Stimulated activated naive CD8-positive, alpha-beta T cell treated with anti-CD3 and anti-CD28 coated beads, Interleukin-15, Interleukin-2, amounts not matched to agents 100 U/mL and 50 U/mL, for 24 hours (primary cell): ENCODE data around the gene CYP1A1.
"Not testable (repeated sequence)": the region's sequence is repeated elsewhere in the genome, so short reads cannot be mapped to it uniquely, and the experiment has no call there.

Experiments used
- ATAC-seq: fragments of 150-1000 bp; cut with Tn5 transposase; one replicate; pipeline ENCODE4 v1.10.0; 2021
- DNase-seq: peaks from one replicate; pipeline ENCODE4 v3.0.0; 2021

The CYP1A1 gene

GRCh38 chr15:74725225-74725774 lies at the start of gene CYP1A1:
Gene CYP1A1 (minus strand): TSS chr15:74725528. CDS start chr15:74723097, 2,431 bp downstream.
- DNase-seq (peak; percentile 28), ATAC-seq (no peak)

- DNase-seq (no peak), ATAC-seq (no peak)
These were observed 48.5 kb upstream of the CYP1A1 start for GRCh38 chr15:74773731-74774252.

GRCh38 chr15:74773329-74773728 lies 48.0 kb upstream of the CYP1A1 start:
- DNase-seq, result no peak
- ATAC-seq, result no peak

- ATAC-seq (no peak), DNase-seq (no peak)
These were observed 45.0 kb upstream of the CYP1A1 start for GRCh38 chr15:74770211-74770903.

GRCh38 chr15:74769463-74770025 lies 44.2 kb upstream of the CYP1A1 start:
- no peak for ATAC-seq
- DNase-seq, result no peak

GRCh38 chr15:74768771-74769342 lies 43.5 kb upstream of the CYP1A1 start:
- ATAC-seq (peak; percentile 41), DNase-seq (peak; percentile 78)

- ATAC-seq, result no peak
- no peak for DNase-seq
These were observed 42.9 kb upstream of the CYP1A1 start for GRCh38 chr15:74768099-74768770.

- DNase-seq, result no peak
- ATAC-seq, result no peak
These were observed 42.1 kb upstream of the CYP1A1 start for GRCh38 chr15:74767167-74768098.

GRCh38 chr15:74763416-74763815 lies 38.1 kb upstream of the CYP1A1 start:
- no peak for ATAC-seq

GRCh38 chr15:74762791-74763150 lies 37.4 kb upstream of the CYP1A1 start:
- ATAC-seq, result no peak
- DNase-seq, result no peak

More at GRCh38 chr15:74763416-74763815, 38.1 kb upstream of the CYP1A1 start:
- DNase-seq, result no peak

- no peak for DNase-seq
- no peak for ATAC-seq
These were observed 33.4 kb upstream of the CYP1A1 start for GRCh38 chr15:74758736-74759135.

- DNase-seq, result no peak
- ATAC-seq, result no peak
These were observed 29.4 kb upstream of the CYP1A1 start for GRCh38 chr15:74754593-74755215.

GRCh38 chr15:74752531-74752930 lies 27.2 kb upstream of the CYP1A1 start:
- DNase-seq (no peak), ATAC-seq (no peak)

GRCh38 chr15:74752011-74752410 lies 26.7 kb upstream of the CYP1A1 start:
- ATAC-seq, result no peak
- DNase-seq, result no peak

- ATAC-seq (no peak), DNase-seq (no peak)
These were observed 25.4 kb upstream of the CYP1A1 start for GRCh38 chr15:74750751-74751150.

- no peak for DNase-seq
- no peak for ATAC-seq
These were observed 24.5 kb upstream of the CYP1A1 start for GRCh38 chr15:74749832-74750231.

- no peak for ATAC-seq
These were observed 23.1 kb upstream of the CYP1A1 start, which contains the start of gene CYP1A2 for GRCh38 chr15:74748322-74748946. Gene CYP1A2 (plus strand): TSS chr15:74748845. CDS start chr15:74749739, 894 bp downstream.

GRCh38 chr15:74746389-74746788 lies 21.1 kb upstream of the CYP1A1 start:
- no peak for DNase-seq

More at GRCh38 chr15:74748322-74748946, 23.1 kb upstream of the CYP1A1 start, which contains the start of gene CYP1A2:
- DNase-seq, result no peak

GRCh38 chr15:74742422-74742821 lies 17.1 kb upstream of the CYP1A1 start:
- DNase-seq, result no peak
- no peak for ATAC-seq

More at GRCh38 chr15:74746389-74746788, 21.1 kb upstream of the CYP1A1 start:
- ATAC-seq, result no peak

GRCh38 chr15:74738239-74738638 lies 12.9 kb upstream of the CYP1A1 start:
- DNase-seq, ATAC-seq: not testable (repeated sequence)
